Colonic mucosa (tissue), 4 donors: ENCODE results near the gene CCDC61. TPM values are rescaled to one million over a fixed set of nuclear protein-coding genes. Genes with fewer than 3 reads are reported as not detected.

ENCODE experiments used
- DNase-seq: peaks from one replicate; pipeline ENCODE4 v3.0.0-alpha.2; 2020
- H3K27ac ChIP-seq: fragments of 200-600 bp; one replicate; pipeline ENCODE4 v1.8.0; 2021
- H3K27me3 ChIP-seq: fragments of 200-600 bp; one replicate; pipeline ENCODE4 v1.8.0; 2021
- H3K36me3 ChIP-seq: fragments of 200-600 bp; one replicate; pipeline ENCODE4 v1.8.0; 2021
- H3K4me1 ChIP-seq: fragments of 200-600 bp; one replicate; pipeline ENCODE4 v1.8.0; 2021; ENCODE audit warnings: mild to moderate bottlenecking
- H3K4me3 ChIP-seq: fragments of 200-600 bp; one replicate; pipeline ENCODE4 v1.8.0; 2021
- H3K9ac ChIP-seq, 2 donors: one replicate each; pipeline ENCODE4 v1.7.0; 2013; ENCODE audit warnings: control low read depth in 2 of 2, low read depth in 2 of 2, low read length in 2 of 2
- H3K9me3 ChIP-seq: fragments of 200-600 bp; one replicate; pipeline ENCODE4 v1.8.0; 2021
- intact Hi-C: fragments of 100-400 bp; cut with DNase I; formaldehyde crosslinking; loops from one replicate; pipeline ENCODE4 v1.14.1; 2022
- total RNA-seq, 2 donors: library from RNA; stranded (reverse); fragmentation: NEBNext Ultra II Directional in 1 of 2; extraction: Animal tissue kit (Norgen Biotek cat#: 25700) in 1 of 2; gene quantifications; one replicate each; pipeline ENCODE4 v1.2.1, GENCODE V29; 2021
- TF ChIP-seq, protein P1 (sequence below): fragments of 200-600 bp; IDR thresholded peaks from one replicate; pipeline ENCODE4 v1.8.0; 2022; ENCODE audit warnings: antibody characterized with exemption, mild to moderate bottlenecking
- donor health status: healthy.
- donor health status: DM: no; HTN: no; CAD: no.
- donor health status: DM: no; HTN: no; CAD: no.

Gene CCDC61
- total RNA-seq, 2 donors from 2014 or later, result 14.4 to 32.2 TPM

- Histone ChIP-seq H3K4me3 (no peak overlapping the region), H3K4me1 (peaks cover 3% of the 10 kb centered on the region), H3K36me3 (no peaks in the 10 kb centered on the region), H3K9me3 (no peaks in the 10 kb centered on the region), H3K27ac (no peak overlapping the region), H3K9ac (no peak overlapping the region), H3K27me3 (peaks cover 17% of the 10 kb centered on the region)
- intact Hi-C loops, result no loop called here
- TF ChIP-seq, protein P1, sequence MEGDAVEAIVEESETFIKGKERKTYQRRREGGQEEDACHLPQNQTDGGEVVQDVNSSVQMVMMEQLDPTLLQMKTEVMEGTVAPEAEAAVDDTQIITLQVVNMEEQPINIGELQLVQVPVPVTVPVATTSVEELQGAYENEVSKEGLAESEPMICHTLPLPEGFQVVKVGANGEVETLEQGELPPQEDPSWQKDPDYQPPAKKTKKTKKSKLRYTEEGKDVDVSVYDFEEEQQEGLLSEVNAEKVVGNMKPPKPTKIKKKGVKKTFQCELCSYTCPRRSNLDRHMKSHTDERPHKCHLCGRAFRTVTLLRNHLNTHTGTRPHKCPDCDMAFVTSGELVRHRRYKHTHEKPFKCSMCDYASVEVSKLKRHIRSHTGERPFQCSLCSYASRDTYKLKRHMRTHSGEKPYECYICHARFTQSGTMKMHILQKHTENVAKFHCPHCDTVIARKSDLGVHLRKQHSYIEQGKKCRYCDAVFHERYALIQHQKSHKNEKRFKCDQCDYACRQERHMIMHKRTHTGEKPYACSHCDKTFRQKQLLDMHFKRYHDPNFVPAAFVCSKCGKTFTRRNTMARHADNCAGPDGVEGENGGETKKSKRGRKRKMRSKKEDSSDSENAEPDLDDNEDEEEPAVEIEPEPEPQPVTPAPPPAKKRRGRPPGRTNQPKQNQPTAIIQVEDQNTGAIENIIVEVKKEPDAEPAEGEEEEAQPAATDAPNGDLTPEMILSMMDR, result no peak
- DNase-seq, result no peak
Measured at GRCh38 chr19:46017874-46018675, 22.8 kb downstream of the CCDC61 start.

DNA sequence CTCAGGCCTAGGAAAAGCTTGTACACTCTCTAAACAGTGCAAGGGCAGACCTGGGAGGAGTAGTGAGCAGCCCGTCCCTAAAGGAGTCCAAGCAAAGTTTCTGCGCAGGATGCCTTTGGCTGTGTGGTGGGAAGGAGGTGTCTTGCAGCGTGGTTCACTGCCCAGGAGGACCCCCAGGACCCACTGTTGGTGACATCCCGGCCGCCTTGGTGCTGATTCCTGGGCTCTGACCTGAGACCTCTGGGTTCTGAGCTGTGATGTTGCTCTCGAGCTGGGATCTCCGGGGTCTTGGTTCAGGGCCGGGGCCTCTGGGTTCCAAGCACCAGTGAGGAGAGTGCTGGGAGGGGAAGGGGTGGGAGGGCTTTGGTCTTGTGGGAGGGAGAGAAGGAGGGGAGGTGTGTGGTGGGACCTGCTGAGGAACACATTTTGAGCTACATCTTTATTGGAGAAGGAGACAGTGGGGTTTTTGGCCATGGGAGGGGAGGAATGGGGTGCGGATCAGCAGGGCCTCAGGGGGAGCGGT, 23.5 kb downstream of the CCDC61 start:
- TF ChIP-seq, protein P1, result no peak
- H3K4me1 ChIP-seq, result peaks cover 3% of the 10 kb centered on the region
- no peak overlapping the region for H3K4me3 ChIP-seq
- no peak for DNase-seq
- H3K27me3 ChIP-seq, result peaks cover 17% of the 10 kb centered on the region
- intact Hi-C loops, result no loop called here
- no peaks in the 10 kb centered on the region for H3K9me3 ChIP-seq
- no peak overlapping the region for H3K9ac ChIP-seq
- no peaks in the 10 kb centered on the region for H3K36me3 ChIP-seq
- no peak overlapping the region for H3K27ac ChIP-seq

DNA sequence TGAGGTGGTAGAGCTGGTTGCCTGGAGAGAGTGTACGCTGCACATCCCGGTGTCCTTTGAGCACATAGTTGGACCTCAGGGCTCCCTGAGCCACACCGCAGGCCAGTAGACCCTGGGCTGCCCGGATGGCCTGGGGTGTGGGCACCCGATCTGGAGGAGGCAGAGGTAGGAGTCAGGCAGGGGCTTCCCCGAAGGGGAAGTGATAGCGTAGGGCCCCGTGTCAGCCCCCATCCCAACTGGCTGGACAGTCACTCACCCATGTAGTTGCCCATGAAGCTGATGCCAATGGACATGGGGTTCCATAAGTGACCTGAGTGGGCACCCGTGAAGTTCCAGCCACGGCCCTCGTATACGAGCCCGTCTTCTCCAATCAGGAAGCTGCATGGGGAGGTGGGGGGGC, 24.0 kb downstream of the CCDC61 start:
- Histone ChIP-seq H3K36me3 (no peaks in the 10 kb centered on the region), H3K27ac (no peak overlapping the region), H3K27me3 (peaks cover 16% of the 10 kb centered on the region), H3K4me3 (no peak overlapping the region), H3K9me3 (no peaks in the 10 kb centered on the region), H3K4me1 (peaks cover 3% of the 10 kb centered on the region), H3K9ac (no peak overlapping the region)
- TF ChIP-seq, protein P1, result no peak
- intact Hi-C loops, result no loop called here
- no peak for DNase-seq

DNA sequence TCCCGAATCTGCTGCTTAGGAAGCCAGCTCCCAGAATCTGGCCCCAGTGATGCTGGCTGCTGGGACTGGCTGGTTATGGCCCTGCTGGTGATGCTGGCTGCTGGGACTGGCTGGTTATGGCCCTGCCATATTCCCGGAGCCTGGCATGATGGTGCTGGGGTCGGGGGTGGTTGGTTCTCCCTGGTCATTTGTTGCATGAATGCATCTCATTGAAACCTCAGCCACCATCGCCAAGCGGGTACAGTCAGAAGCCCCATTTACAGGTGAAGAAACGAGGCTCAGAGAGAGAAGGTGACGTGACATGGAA, 25.5 kb downstream of the CCDC61 start:
- Histone ChIP-seq H3K4me1 (no peaks in the 10 kb centered on the region), H3K27ac (no peak overlapping the region), H3K36me3 (no peaks in the 10 kb centered on the region), H3K27me3 (peaks cover 11% of the 10 kb centered on the region), H3K9me3 (no peaks in the 10 kb centered on the region), H3K9ac (no peak overlapping the region), H3K4me3 (no peak overlapping the region)
- no peak for DNase-seq
- TF ChIP-seq, protein P1, result no peak
- intact Hi-C loops, result no loop called here

DNA sequence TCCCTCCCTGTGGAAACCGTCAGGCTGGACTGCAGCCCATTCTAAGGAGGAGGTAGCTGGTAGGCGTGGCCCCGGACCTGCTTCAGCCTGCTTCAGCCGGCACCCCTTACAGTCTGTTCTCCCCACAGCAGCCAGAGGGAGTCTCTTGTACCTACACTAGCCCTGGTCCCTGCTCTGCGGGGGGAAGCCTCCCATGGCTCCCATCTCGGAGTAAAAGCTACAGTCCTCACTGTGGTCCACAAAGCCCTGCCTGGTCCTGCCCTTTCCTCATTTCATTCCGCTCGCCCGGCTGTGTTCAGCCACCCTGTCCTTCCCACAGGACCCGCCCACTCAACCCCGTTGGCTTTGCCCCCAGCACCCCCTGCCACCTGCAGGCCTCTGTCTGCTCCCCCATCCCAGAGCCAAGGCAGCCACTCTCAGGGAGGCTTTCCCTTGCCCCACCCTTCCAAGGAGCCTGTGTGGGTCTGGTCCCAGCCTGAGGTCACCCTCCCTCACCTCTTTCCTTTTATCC, 26.3 kb downstream of the CCDC61 start:
- Histone ChIP-seq H3K27ac (no peak overlapping the region), H3K9ac (no peak overlapping the region), H3K9me3 (no peaks in the 10 kb centered on the region), H3K4me3 (no peak overlapping the region), H3K4me1 (no peaks in the 10 kb centered on the region), H3K36me3 (no peaks in the 10 kb centered on the region), H3K27me3 (peaks cover 7% of the 10 kb centered on the region)
- TF ChIP-seq, protein P1, result no peak
- peak; percentile 58 for DNase-seq
- intact Hi-C loops, result no loop called here
